ENCODE data around the gene ZNF341.

ZNF341 gene

GRCh38 chr20:33781945-33782344 is 50.1 kb downstream of the ZNF341 start:
- H3K27me3 ChIP-seq (ENCODE audit: control insufficient read depth in 5 of 5, insufficient read depth in 4 of 5, low read length in 5 of 5), result no peaks in the 10 kb centered on the region
- no peaks in the 10 kb centered on the region for H3K9me3 ChIP-seq (ENCODE audit: control insufficient read depth in 5 of 5, low read length in 5 of 5)
- peaks cover 0 to 4% (median 0%) of the 10 kb centered on the region in 5 donors for H3K4me1 ChIP-seq (ENCODE audit: control insufficient read depth in 5 of 5, insufficient read depth in 5 of 5, low read length in 5 of 5)
- no peak overlapping the region for H3K4me3 ChIP-seq (ENCODE audit: low read depth in 1 of 5, low read length in 5 of 5)
- H3K36me3 ChIP-seq (ENCODE audit: control insufficient read depth in 5 of 5, insufficient read depth in 5 of 5, low read length in 5 of 5), result peaks cover 0 to 8% (median 7%) of the 10 kb centered on the region in 5 donors
- no peak overlapping the region for H3K9ac ChIP-seq (ENCODE audit: low read length in 5 of 5)
- H3K27ac ChIP-seq (ENCODE audit: low read depth, low read length), result no peak overlapping the region

DNA sequence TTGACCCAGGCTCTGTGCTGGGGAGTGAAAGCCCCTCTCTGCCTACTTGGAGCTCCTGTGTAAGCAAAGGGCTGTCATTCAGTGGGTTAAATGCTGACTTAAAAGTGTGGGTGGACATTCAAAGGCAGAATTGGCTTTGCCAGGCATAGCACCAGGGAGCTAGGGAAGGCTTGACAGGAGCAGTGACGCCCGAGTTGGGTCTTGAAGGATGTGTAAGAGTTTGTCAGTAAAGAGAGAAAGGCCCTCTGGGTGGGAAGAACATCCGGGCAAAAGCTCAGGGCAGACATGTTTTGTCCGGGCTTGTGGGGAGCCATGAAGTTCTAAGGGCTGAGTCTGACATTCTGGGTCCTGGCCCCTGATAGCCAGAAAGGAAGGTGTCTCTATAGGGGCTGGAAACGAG is 51.5 kb downstream of the ZNF341 start:
- no peak overlapping the region for H3K4me3 ChIP-seq (ENCODE audit: low read depth in 1 of 5, low read length in 5 of 5)
- no peak overlapping the region for H3K9ac ChIP-seq (ENCODE audit: low read length in 5 of 5)
- H3K4me1 ChIP-seq (ENCODE audit: control insufficient read depth in 5 of 5, insufficient read depth in 5 of 5, low read length in 5 of 5), result peaks cover 0 to 16% (median 4%) of the 10 kb centered on the region in 5 donors
- H3K9me3 ChIP-seq (ENCODE audit: control insufficient read depth in 5 of 5, low read length in 5 of 5), result no peaks in the 10 kb centered on the region
- H3K27ac ChIP-seq (ENCODE audit: low read depth, low read length), result no peak overlapping the region
- peaks cover 0 to 12% (median 7%) of the 10 kb centered on the region in 5 donors for H3K36me3 ChIP-seq (ENCODE audit: control insufficient read depth in 5 of 5, insufficient read depth in 5 of 5, low read length in 5 of 5)
- no peaks in the 10 kb centered on the region for H3K27me3 ChIP-seq (ENCODE audit: control insufficient read depth in 5 of 5, insufficient read depth in 4 of 5, low read length in 5 of 5)

GRCh38 chr20:33783818-33784217 is 52.0 kb downstream of the ZNF341 start:
- Histone ChIP-seq H3K4me3 (ENCODE audit: low read depth in 1 of 5, low read length in 5 of 5) (no peak overlapping the region), H3K9me3 (ENCODE audit: control insufficient read depth in 5 of 5, low read length in 5 of 5) (no peaks in the 10 kb centered on the region), H3K27ac (ENCODE audit: low read depth, low read length) (no peak overlapping the region), H3K4me1 (ENCODE audit: control insufficient read depth in 5 of 5, insufficient read depth in 5 of 5, low read length in 5 of 5) (peaks cover 0 to 21% (median 4%) of the 10 kb centered on the region in 5 donors), H3K9ac (ENCODE audit: low read length in 5 of 5) (no peak overlapping the region), H3K36me3 (ENCODE audit: control insufficient read depth in 5 of 5, insufficient read depth in 5 of 5, low read length in 5 of 5) (peaks cover 0 to 12% (median 8%) of the 10 kb centered on the region in 5 donors), H3K27me3 (ENCODE audit: control insufficient read depth in 5 of 5, insufficient read depth in 4 of 5, low read length in 5 of 5) (no peaks in the 10 kb centered on the region)

GRCh38 chr20:33784225-33784624 is 52.4 kb downstream of the ZNF341 start:
- Histone ChIP-seq H3K27me3 (ENCODE audit: control insufficient read depth in 5 of 5, insufficient read depth in 4 of 5, low read length in 5 of 5) (no peaks in the 10 kb centered on the region), H3K9me3 (ENCODE audit: control insufficient read depth in 5 of 5, low read length in 5 of 5) (no peaks in the 10 kb centered on the region), H3K36me3 (ENCODE audit: control insufficient read depth in 5 of 5, insufficient read depth in 5 of 5, low read length in 5 of 5) (peaks cover 0 to 12% (median 8%) of the 10 kb centered on the region in 5 donors), H3K4me1 (ENCODE audit: control insufficient read depth in 5 of 5, insufficient read depth in 5 of 5, low read length in 5 of 5) (peaks cover 0 to 25% (median 5%) of the 10 kb centered on the region in 5 donors), H3K4me3 (ENCODE audit: low read depth in 1 of 5, low read length in 5 of 5) (no peak overlapping the region), H3K27ac (ENCODE audit: low read depth, low read length) (no peak overlapping the region), H3K9ac (ENCODE audit: low read length in 5 of 5) (no peak overlapping the region)

DNA sequence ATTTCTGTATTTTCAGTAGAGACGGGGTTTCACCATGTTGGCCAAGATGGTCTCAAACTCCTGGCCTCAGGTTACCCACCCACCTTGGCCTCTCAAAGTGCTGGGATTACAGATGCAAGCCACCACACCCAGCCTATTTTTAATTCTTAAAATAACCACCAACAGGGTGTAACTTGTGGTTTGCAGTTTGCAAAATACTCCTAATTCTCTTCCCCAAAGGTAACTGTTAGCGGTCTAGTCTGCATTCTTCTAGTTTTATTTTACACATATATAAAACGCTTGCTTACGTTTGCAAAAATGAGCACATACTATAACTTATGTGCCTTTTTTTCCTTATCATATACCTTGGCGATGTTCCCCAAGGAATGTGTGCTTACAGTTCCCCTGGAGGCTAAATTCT is 53.7 kb downstream of the ZNF341 start:
- no peaks in the 10 kb centered on the region for H3K27me3 ChIP-seq (ENCODE audit: control insufficient read depth in 5 of 5, insufficient read depth in 4 of 5, low read length in 5 of 5)
- no peaks in the 10 kb centered on the region for H3K9me3 ChIP-seq (ENCODE audit: control insufficient read depth in 5 of 5, low read length in 5 of 5)
- no peak overlapping the region for H3K9ac ChIP-seq (ENCODE audit: low read length in 5 of 5)
- H3K4me3 ChIP-seq (ENCODE audit: low read depth in 1 of 5, low read length in 5 of 5), result no peak overlapping the region
- peaks cover 0 to 16% (median 9%) of the 10 kb centered on the region in 5 donors for H3K36me3 ChIP-seq (ENCODE audit: control insufficient read depth in 5 of 5, insufficient read depth in 5 of 5, low read length in 5 of 5)
- no peak overlapping the region for H3K27ac ChIP-seq (ENCODE audit: low read depth, low read length)
- peaks cover 0 to 35% (median 7%) of the 10 kb centered on the region in 5 donors for H3K4me1 ChIP-seq (ENCODE audit: control insufficient read depth in 5 of 5, insufficient read depth in 5 of 5, low read length in 5 of 5)

- peaks cover 0 to 23% (median 10%) of the 10 kb centered on the region in 5 donors for H3K36me3 ChIP-seq (ENCODE audit: control insufficient read depth in 5 of 5, insufficient read depth in 5 of 5, low read length in 5 of 5)
- H3K27me3 ChIP-seq (ENCODE audit: control insufficient read depth in 5 of 5, insufficient read depth in 4 of 5, low read length in 5 of 5), result no peaks in the 10 kb centered on the region
- peaks cover 0 to 50% (median 7%) of the 10 kb centered on the region in 5 donors for H3K4me1 ChIP-seq (ENCODE audit: control insufficient read depth in 5 of 5, insufficient read depth in 5 of 5, low read length in 5 of 5)
- no peak overlapping the region for H3K4me3 ChIP-seq (ENCODE audit: low read depth in 1 of 5, low read length in 5 of 5)
- H3K9ac ChIP-seq (ENCODE audit: low read length in 5 of 5), result no peak overlapping the region
- no peaks in the 10 kb centered on the region for H3K9me3 ChIP-seq (ENCODE audit: control insufficient read depth in 5 of 5, low read length in 5 of 5)
- peak overlapping the region; percentile 30 for H3K27ac ChIP-seq (ENCODE audit: low read depth, low read length)
These were observed 55.6 kb downstream of the ZNF341 start for GRCh38 chr20:33787253-33787891.

DNA sequence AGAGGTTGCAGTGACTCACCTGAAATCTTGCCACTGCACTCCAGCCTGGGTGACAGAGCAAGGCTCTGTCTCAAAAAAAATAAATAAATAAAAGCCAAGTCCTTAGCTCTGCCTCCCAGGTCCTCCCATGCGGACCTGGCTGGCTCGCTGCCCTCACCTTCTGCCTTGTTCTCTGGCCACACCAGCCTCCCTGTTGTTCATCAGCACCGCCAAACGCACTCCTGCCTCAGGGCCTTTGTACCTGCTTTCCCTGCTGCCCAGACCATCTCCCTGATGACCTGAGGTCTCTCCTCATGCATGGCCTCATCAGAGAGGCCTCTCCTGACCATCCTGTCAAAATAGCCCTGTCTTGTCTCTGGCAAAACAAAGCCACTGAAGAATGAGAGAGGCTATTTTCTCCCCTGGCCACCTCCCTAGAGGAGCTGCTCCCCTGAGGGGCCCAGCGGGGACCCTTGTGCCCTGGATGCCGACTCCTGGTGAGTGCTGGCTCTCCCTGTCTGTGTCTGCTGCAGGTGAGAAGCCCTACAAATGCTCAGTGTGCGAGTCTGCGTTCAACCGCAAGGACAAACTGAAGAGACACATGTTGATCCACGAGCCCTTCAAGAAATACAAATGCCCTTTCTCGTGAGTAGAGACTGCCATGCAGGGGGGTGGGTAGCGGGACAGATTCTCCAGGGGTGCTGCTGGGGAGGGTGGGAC is 56.7 kb downstream of the ZNF341 start:
- Histone ChIP-seq H3K36me3 (ENCODE audit: control insufficient read depth in 5 of 5, insufficient read depth in 5 of 5, low read length in 5 of 5) (peaks cover 0 to 23% (median 10%) of the 10 kb centered on the region in 5 donors), H3K4me1 (ENCODE audit: control insufficient read depth in 5 of 5, insufficient read depth in 5 of 5, low read length in 5 of 5) (peaks cover 0 to 57% (median 7%) of the 10 kb centered on the region in 5 donors), H3K27ac (ENCODE audit: low read depth, low read length) (peak overlapping the region; percentile 60), H3K27me3 (ENCODE audit: control insufficient read depth in 5 of 5, insufficient read depth in 4 of 5, low read length in 5 of 5) (no peaks in the 10 kb centered on the region), H3K4me3 (ENCODE audit: low read depth in 1 of 5, low read length in 5 of 5) (no peak overlapping the region), H3K9ac (ENCODE audit: low read length in 5 of 5) (peak overlapping the region in 1 of 5 donors; percentile 30), H3K9me3 (ENCODE audit: control insufficient read depth in 5 of 5, low read length in 5 of 5) (no peaks in the 10 kb centered on the region)

DNA sequence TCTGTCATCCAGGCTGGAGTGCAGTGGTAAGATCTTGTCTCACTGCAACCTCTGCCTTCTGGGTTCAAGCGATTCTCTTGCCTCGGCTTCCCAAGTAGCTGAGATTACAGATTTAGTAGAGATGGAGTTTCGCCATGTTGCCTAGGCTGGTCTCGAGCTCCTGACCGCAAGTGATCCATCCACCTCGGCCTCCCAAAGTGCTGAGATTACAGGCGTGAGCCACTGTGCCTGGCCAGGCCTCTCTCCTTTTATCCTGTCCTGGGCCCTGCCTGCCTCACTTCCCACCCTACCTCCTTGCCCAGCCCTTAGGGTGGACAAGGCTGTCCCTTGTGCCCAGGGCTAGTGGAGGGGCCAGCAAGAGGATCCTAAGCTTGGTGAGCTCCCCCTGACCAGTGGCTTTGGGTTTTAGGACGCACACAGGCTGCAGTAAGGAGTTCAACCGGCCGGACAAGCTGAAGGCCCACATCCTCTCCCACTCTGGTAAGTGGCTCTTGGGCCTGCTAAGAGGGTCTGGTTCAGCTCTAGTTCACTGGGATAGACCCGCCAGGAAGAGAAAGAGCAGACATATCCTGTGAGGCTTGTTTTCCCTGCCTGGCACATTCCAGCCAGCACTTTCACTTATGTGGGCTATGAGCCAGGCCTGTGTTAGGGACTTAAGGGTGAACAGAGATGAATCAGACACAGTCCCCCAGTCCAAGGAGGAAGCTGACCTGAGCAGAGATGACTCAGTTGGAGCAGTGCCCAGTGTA is 57.5 kb downstream of the ZNF341 start:
- no peaks in the 10 kb centered on the region for H3K9me3 ChIP-seq (ENCODE audit: control insufficient read depth in 5 of 5, low read length in 5 of 5)
- no peaks in the 10 kb centered on the region for H3K27me3 ChIP-seq (ENCODE audit: control insufficient read depth in 5 of 5, insufficient read depth in 4 of 5, low read length in 5 of 5)
- peak overlapping the region; percentile 60 for H3K27ac ChIP-seq (ENCODE audit: low read depth, low read length)
- no peak overlapping the region for H3K4me3 ChIP-seq (ENCODE audit: low read depth in 1 of 5, low read length in 5 of 5)
- H3K4me1 ChIP-seq (ENCODE audit: control insufficient read depth in 5 of 5, insufficient read depth in 5 of 5, low read length in 5 of 5), result peaks cover 0 to 60% (median 7%) of the 10 kb centered on the region in 5 donors
- H3K36me3 ChIP-seq (ENCODE audit: control insufficient read depth in 5 of 5, insufficient read depth in 5 of 5, low read length in 5 of 5), result peaks cover 0 to 23% (median 10%) of the 10 kb centered on the region in 5 donors
- H3K9ac ChIP-seq (ENCODE audit: low read length in 5 of 5), result peak overlapping the region in 1 of 5 donors; percentile 35

- peaks cover 0 to 60% (median 7%) of the 10 kb centered on the region in 5 donors for H3K4me1 ChIP-seq (ENCODE audit: control insufficient read depth in 5 of 5, insufficient read depth in 5 of 5, low read length in 5 of 5)
- no peak overlapping the region for H3K9ac ChIP-seq (ENCODE audit: low read length in 5 of 5)
- H3K36me3 ChIP-seq (ENCODE audit: control insufficient read depth in 5 of 5, insufficient read depth in 5 of 5, low read length in 5 of 5), result peaks cover 0 to 23% (median 10%) of the 10 kb centered on the region in 5 donors
- no peak overlapping the region for H3K27ac ChIP-seq (ENCODE audit: low read depth, low read length)
- H3K9me3 ChIP-seq (ENCODE audit: control insufficient read depth in 5 of 5, low read length in 5 of 5), result no peaks in the 10 kb centered on the region
- no peak overlapping the region for H3K4me3 ChIP-seq (ENCODE audit: low read depth in 1 of 5, low read length in 5 of 5)
- no peaks in the 10 kb centered on the region for H3K27me3 ChIP-seq (ENCODE audit: control insufficient read depth in 5 of 5, insufficient read depth in 4 of 5, low read length in 5 of 5)
These were observed 58.0 kb downstream of the ZNF341 start for GRCh38 chr20:33789858-33790182.

GRCh38 chr20:33790566-33790965 is 58.8 kb downstream of the ZNF341 start:
- Histone ChIP-seq H3K4me3 (ENCODE audit: low read depth in 1 of 5, low read length in 5 of 5) (no peak overlapping the region), H3K9ac (ENCODE audit: low read length in 5 of 5) (no peak overlapping the region), H3K27me3 (ENCODE audit: control insufficient read depth in 5 of 5, insufficient read depth in 4 of 5, low read length in 5 of 5) (no peaks in the 10 kb centered on the region), H3K9me3 (ENCODE audit: control insufficient read depth in 5 of 5, low read length in 5 of 5) (no peaks in the 10 kb centered on the region), H3K4me1 (ENCODE audit: control insufficient read depth in 5 of 5, insufficient read depth in 5 of 5, low read length in 5 of 5) (peaks cover 0 to 60% (median 7%) of the 10 kb centered on the region in 5 donors), H3K36me3 (ENCODE audit: control insufficient read depth in 5 of 5, insufficient read depth in 5 of 5, low read length in 5 of 5) (peaks cover 0 to 23% (median 10%) of the 10 kb centered on the region in 5 donors), H3K27ac (ENCODE audit: low read depth, low read length) (peak overlapping the region; percentile 40)

Measured in subcutaneous abdominal adipose tissue (tissue), 5 donors.